GM10266 (cell line): ENCODE measurements around the gene TMEM163.
A peak's percentile ranks its signal among the peaks of the same experiment; 100 is the strongest.
"Not testable (repeated sequence)": the region's sequence is repeated elsewhere in the genome, so short reads cannot be mapped to it uniquely, and the experiment has no call there.

Source experiments
- DNase-seq: peaks from one replicate; pipeline ENCODE4 v3.0.0; 2012; ENCODE audit errors: extremely low spot score
- TF ChIP-seq, protein P1 (sequence below): IDR thresholded peaks from 2 replicates; pipeline ENCODE4 v1.5.1; 2012; ENCODE audit warnings: mild to moderate bottlenecking, low read depth; ENCODE audit not compliant: control insufficient read depth, insufficient read depth; ENCODE audit errors: missing control alignments

The TMEM163 gene

DNA sequence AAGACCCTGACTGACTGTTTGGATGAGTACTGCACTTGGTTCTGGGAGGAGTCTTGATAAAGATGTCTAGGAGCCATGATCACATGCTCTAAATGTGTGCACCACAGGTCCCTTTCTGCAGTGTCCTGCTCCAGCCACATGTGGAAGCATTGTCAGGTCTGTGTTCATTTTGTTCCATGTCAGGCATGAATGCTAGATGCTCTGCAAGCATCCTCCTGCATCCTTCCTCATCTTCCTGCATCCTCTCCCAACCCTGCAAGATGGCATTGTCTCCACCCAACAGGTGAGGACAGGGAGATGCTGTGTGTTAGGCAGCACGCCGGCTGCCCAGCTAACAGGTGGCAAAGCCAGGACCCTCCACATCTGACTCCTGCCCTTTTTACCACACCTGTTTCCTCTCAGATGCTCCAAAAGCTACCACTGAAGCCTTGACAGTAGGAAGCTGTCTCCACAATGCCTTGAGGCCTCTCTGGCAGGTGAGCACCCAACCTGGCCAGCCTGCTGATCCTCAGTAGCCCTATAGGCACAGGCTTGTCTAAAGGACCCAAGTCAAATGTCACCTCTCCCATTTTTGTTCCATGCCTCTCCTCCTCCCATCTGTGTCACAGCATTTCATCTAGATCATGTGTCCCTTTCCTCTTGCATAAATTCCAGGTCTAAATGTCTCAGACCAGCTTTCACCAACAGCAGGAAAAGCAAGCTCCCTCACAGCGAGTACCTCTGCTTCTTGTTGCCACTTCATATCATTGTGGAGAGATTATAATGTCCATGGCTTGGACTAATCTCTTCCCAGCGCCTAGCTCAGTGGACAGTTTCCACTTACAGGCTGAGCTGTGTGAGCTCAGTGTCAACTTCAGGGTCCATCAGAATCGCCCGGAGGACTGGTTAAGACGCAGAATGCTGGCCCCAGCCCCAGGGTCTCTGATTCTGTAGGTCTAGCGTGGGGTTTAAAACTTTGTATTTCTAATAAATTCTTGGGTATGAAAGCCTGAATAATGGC, 55.0 kb downstream of the TMEM163 start:
- no peak for DNase-seq
- TF ChIP-seq, protein P1, sequence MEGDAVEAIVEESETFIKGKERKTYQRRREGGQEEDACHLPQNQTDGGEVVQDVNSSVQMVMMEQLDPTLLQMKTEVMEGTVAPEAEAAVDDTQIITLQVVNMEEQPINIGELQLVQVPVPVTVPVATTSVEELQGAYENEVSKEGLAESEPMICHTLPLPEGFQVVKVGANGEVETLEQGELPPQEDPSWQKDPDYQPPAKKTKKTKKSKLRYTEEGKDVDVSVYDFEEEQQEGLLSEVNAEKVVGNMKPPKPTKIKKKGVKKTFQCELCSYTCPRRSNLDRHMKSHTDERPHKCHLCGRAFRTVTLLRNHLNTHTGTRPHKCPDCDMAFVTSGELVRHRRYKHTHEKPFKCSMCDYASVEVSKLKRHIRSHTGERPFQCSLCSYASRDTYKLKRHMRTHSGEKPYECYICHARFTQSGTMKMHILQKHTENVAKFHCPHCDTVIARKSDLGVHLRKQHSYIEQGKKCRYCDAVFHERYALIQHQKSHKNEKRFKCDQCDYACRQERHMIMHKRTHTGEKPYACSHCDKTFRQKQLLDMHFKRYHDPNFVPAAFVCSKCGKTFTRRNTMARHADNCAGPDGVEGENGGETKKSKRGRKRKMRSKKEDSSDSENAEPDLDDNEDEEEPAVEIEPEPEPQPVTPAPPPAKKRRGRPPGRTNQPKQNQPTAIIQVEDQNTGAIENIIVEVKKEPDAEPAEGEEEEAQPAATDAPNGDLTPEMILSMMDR, result no peak

DNA sequence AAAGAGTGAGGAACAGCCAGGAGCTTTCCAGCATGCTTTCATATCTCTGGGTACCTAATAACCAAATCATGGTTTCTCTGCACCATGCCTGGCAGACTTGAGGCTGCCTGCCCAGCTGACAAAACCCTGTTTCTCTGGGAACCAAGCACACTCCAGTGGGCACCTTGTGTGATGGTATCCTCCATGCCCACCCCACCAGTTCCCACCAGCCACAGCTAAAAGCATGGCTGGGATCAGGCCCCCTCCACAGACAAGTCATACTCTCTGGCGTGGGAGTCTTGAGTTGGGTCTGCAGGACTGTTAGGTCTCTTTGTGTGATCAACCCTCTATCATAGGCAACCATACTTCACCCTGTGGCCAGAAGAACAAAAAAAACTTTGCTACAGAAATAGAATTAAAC, 56.0 kb downstream of the TMEM163 start:
- DNase-seq, result no peak
- TF ChIP-seq, protein P1, result no peak

DNA sequence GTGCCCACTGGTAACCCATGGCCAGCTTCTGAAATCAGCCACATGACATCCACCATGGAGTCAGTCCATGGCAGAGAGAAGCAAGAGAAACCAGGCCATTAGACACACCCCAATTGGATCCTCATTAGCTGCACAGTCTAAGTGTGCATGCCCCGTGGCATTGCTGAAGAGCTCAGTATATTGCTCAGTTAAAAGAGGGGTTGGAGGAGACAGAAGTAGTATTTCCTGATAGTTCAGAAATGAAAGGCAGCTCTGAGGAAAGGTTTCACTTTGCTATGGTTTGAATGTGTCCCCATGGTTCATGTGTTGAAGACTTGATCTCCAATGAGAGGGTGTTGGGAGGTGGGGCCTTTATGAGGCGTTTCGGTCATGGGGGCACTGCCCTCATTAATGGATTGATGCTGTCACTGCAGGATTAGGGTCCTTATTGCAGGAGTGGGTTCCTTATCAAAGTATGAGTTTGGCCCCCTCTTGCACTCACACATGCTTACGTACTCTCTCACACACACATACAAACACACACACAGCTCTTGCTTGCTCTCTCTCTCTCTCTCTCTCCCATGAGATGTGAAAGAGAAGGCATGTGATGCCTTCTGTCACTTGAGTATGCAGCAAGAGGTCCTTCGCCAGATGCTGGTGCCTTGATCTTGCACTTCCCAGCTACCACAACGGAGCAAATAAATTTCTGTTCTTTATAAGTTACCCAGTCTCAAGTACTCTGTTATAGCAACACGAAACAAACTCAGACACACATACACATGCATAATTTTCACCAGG, 58.0 kb downstream of the TMEM163 start:
- TF ChIP-seq, protein P1, result no peak
- DNase-seq, result no peak

DNA sequence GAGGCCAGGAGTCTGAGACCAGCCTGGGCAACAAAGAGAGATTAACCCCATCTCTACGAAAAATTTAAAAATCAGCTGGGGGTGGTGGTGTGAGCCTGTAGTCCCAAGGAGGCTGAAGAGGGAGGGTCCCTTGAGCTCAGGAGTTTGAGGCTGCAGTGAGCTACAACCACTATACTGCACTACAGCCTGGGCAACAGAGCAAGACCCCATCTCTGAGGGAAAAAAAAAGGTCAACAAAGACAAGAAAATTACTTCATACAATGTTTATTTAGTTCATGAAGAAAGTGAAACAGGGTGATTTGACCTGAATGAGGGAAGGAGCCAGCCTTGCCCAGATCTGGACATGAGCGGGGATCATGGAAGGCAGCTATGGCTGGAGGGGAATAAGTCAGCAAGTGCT, 59.1 kb downstream of the TMEM163 start:
- DNase-seq, result no peak
- TF ChIP-seq, protein P1, result no peak

DNA sequence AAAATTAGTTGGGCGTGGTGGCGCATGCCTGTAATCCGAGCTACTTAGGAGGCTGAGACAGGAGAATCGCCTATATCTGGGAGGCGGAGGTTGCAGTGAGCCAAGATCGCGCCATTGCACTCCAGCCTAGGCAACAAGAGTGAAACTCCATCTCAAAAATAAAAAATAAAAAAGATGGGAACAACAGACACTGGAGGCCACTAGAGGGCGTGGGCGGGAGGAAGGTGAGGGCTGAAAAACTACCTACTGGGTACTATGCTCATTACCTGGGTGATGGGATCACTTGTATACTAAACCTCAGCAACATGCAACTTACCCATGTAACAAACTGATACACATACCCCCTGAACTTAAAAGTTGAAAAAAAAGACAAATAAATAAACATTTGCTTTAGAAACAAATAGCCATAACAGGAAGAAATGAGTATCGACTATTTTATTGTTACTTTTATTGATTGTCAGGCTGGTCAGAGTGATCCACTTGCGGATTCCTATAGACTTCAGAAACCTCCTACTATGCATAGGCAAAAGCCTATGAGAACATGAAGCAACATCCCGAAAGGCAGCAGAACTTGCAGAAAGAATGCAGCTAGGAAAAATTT, 61.0 kb downstream of the TMEM163 start:
- TF ChIP-seq, protein P1, result peak; percentile 32
- DNase-seq, result no peak

DNA sequence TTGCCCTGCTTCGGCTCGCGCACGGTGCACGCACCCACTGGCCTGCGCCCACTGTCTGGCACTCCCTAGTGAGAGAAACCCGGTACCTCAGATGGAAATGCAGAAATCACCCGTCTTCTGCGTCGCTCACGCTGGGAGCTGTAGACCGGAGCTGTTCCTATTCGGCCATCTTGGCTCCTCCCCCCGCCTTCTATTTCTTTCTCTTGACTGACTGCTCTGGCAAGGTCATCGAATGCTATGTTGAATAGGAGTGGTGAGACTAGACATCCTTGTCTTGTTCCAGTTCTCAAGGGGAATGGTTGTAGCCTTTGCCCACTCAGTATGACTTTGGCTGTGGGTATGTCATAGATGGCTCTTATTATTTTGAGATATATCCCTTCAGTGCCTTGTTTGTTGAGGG, 62.4 kb downstream of the TMEM163 start:
- not testable (repeated sequence) for DNase-seq

DNA sequence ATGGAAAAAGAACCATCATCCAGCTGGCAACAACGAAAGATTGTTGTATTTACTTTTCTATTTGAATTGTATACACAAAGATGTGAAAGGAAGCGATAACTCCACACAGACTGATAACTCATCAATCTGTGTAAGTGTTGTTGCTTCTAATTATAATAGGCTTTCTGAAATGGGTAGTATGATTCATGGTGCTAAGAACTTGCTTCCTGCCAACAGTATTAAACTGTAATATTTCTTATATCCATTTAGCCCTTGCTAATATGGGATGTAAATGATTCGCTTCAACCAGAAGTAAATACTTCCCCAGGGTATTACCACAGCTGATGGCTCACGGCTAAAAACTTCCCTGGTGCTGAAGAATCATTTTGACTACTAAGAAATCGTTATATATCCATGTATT, 70.2 kb downstream of the TMEM163 start:
- TF ChIP-seq, protein P1, result no peak
- no peak for DNase-seq
